Measurements from ENCODE around the gene ESRRA. TPM values are rescaled to one million over a fixed set of nuclear protein-coding genes. Genes with fewer than 3 reads are reported as not detected.
"Not testable (repeated sequence)": the region's sequence is repeated elsewhere in the genome, so short reads cannot be mapped to it uniquely, and the experiment has no call there.

The ESRRA gene
- total RNA-seq, 1 donor from 2014 or later = 17.4 TPM

GRCh38 chr11:64304316-64305072 lies 830 bp upstream of the ESRRA start:
- ATAC-seq = peak; percentile 67
- DNase-seq (ENCODE audit: low spot score) = peak; percentile 96
- intact Hi-C loops (cut with DNase I) = no loop called here

- intact Hi-C loops (cut with DNase I) = no loop called here
- DNase-seq (ENCODE audit: low spot score) = peak; percentile 86
Measured at GRCh38 chr11:64305691-64306562, 603 bp downstream of the ESRRA start.

DNA sequence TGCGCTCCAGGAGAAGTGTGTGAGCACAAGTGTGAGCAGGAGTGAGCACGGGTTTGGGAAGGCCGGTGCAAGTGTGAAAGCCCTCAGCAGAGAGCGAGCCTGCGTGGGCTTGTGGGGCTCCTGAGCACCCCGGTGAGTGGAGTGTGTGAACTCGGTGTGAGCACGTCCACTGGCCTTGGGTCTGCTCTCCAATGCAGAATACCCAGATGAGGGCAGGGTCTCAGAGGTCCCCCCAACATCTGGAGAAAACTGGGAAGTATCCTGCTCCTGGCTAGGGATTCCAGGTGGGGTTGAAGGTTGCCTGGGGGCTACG lies 1.2 kb downstream of the ESRRA start:
- DNase-seq (ENCODE audit: low spot score) = no peak
- ATAC-seq = no peak
- intact Hi-C loops (cut with DNase I) = no loop called here

More at GRCh38 chr11:64305691-64306562, 603 bp downstream of the ESRRA start:
- ATAC-seq = peak; percentile 0

DNA sequence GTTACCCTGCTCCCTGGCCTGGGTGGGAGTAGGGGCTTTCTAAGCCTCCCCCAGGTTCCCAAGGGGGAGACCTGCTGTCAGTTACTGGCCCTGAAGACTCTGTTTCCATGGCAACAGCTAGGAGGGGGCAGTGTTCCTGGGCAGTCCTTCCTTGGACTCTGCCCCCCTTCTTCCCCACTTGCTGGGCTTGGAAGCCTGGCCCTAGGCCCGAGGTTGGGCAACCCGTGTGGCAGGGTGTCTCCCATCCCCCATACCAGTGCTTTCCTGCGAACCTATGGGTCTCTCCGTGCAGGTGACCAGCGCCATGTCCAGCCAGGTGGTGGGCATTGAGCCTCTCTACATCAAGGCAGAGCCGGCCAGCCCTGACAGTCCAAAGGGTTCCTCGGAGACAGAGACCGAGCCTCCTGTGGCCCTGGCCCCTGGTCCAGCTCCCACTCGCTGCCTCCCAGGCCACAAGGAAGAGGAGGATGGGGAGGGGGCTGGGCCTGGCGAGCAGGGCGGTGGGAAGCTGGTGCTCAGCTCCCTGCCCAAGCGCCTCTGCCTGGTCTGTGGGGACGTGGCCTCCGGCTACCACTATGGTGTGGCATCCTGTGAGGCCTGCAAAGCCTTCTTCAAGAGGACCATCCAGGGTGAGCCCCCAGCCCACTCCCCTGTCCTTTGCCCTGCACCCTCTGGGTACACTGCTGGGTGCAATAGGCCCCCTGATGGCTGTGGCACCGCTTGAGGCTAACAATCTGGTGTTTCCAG lies 1.7 kb downstream of the ESRRA start:
- ATAC-seq = no peak
- no peak for DNase-seq (ENCODE audit: low spot score)
- intact Hi-C loops (cut with DNase I) = no loop called here

GRCh38 chr11:64307795-64308194 lies 2.5 kb downstream of the ESRRA start:
- DNase-seq (ENCODE audit: low spot score); intact Hi-C loops (cut with DNase I); ATAC-seq: not testable (repeated sequence)

DNA sequence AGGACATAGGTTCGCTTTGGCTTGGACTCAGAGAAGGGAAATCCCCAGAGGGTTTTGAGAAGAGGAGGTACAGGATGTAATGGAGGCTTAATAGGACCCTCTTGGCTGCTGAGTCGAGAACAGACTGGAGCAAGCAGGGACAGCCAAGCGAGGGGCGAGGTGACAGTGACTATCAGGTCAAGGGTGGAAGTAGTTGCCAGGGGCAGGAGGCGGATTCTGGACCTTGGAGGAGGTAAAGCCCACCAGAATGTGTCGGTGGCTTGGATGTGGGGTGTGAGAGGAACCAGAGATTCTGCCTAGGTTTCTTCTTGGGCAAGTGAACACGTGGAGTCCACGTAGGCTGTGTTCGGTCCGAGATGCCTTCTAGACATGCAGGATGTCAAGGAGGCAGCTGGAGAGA lies 7.6 kb downstream of the ESRRA start:
- intact Hi-C loops (cut with DNase I) = no loop called here
- no peak for ATAC-seq
- no peak for DNase-seq (ENCODE audit: low spot score)

DNA sequence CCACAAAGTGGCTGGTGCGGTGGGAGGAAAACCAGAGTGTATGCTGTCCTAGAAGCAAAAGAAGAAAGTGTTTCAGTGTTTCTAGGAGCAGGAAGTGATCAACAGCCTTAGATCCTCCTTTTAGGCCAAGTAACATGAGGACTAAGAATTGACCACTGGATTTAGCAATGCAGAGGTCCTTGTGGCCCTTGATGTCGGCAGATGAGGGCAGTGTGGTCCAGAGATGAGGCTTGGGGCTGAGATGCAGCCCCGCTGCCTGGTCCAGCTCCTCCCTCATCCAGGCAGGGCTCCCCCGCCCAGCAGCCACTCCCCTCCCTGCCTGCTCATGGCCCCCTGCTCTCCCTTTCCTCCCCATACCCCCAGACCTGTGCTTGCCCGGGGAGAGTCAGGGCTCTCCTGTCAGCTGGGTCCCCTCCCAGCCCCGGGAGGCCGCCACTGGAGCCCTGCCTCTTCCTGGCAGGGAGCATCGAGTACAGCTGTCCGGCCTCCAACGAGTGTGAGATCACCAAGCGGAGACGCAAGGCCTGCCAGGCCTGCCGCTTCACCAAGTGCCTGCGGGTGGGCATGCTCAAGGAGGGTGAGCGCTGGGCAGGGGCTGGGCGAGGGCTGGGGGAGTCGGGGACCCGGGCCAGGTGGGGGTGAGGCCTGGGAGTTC lies 8.3 kb downstream of the ESRRA start:
- ATAC-seq (no peak), DNase-seq (ENCODE audit: low spot score) (no peak)
- intact Hi-C loops (cut with DNase I) = no loop called here

DNA sequence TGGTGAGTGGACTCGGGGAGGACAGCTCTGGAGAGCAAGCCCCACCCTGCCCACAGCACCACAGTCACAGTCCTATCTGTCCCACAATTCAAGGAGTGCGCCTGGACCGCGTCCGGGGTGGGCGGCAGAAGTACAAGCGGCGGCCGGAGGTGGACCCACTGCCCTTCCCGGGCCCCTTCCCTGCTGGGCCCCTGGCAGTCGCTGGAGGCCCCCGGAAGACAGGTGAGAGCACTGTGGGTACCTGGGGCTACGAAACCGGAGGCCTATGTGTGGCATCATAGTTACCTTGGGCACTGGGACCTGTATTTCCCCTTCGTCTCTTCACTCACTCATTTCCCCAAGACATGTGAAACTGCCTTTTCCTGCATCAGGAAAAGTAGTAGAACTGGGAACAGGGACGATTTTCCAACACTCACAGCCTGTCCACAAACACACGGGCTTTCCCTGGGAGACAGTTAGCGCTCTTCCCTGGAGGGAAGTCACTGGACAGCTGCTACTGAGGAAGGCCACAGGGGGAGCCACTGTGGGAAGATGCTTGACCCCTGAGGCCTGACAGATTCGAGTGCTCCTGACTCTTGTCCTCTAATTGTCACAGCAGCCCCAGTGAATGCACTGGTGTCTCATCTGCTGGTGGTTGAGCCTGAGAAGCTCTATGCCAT lies 9.0 kb downstream of the ESRRA start:
- intact Hi-C loops (cut with DNase I) = no loop called here
- ATAC-seq = no peak
- no peak for DNase-seq (ENCODE audit: low spot score)

GRCh38 chr11:64314805-64315561 lies 9.7 kb downstream of the ESRRA start:
- DNase-seq (ENCODE audit: low spot score) (no peak), ATAC-seq (no peak)
- intact Hi-C loops (cut with DNase I) = no loop called here

GRCh38 chr11:64315667-64316526 lies 10.6 kb downstream of the ESRRA start:
- ATAC-seq; DNase-seq (ENCODE audit: low spot score); intact Hi-C loops (cut with DNase I): not testable (repeated sequence)

DNA sequence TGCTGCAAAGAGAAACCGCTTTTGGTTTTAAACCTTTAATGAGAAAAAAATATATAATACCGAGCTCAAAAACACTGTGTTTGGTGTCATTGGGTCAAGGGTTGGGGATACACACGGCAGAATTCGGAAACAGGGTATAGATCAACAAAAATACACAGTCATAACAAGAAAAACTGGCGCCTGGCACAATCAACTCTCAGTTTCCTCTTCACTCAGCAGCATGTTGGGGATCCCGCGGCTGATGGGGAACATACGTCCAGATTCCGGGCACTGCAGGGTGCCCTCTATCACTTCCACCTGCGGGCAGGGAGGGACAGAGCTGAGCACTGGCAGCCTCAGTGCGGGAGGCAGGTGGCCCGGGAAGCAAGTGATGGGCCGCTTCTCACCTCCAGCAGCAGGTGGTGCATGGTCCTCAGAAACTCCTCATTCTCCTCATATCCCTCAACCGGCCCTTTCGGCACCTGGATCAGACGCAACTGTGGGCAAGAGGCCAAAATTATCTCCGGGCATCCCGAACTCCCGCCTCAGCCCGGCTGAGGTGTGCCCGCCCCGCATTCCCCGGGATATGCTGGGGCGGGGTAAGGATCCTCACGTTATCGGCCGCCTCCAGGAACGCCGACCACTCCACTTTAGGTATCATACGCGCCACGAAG lies 11.5 kb downstream of the ESRRA start:
- DNase-seq (ENCODE audit: low spot score) (no peak), ATAC-seq (no peak)
- intact Hi-C loops (cut with DNase I) = no loop called here

DNA sequence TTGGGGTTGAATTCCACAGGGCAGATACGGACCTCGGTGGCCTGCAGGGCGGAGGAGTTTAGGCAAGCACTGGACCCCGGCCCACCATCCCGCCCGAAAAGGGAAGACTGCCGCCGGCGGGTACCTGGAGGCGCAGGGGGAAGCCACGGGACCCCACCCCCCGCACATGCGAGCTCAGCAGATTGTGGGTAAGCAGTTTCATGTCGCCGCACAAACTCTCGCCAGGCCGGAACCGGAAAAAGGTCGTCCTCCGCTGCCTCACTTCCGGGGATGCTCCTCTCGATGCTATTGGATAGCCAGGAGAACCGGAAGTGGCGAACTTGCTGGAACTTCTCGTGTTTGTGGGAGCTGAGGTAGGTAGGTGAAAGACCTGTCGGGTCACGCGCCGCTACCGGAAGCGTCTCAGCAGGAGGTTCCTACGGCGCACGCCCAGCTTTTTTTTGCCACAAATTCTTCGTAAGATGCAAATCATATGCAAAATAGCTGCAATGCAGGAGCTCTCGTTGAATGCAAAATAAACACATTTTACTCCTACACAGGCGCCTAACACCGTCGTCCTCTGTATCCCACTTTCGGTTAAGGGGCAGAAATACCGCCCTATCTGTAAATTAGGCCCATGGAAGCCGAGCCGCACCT lies 12.1 kb downstream of the ESRRA start, which contains the start of gene TRMT112:
Gene TRMT112 (minus strand): TSS at position 235 of the 636 bp plus-strand sequence. CDS start 33 bp downstream, at position 202.
- peak; percentile 93 for ATAC-seq
- DNase-seq (ENCODE audit: low spot score) = peak; percentile 96
- intact Hi-C loops (cut with DNase I) = no loop called here

GRCh38 chr11:64317961-64318765 lies 12.8 kb downstream of the ESRRA start, which contains the start of gene PRDX5:
TSS of gene PRDX5 (plus strand) at chr11:64318121. CDS start at chr11:64318216, 95 bp downstream.
- DNase-seq (ENCODE audit: low spot score) = peak; percentile 97
- intact Hi-C loops (cut with DNase I) = no loop called here
- ATAC-seq = peak; percentile 95

GRCh38 chr11:64318766-64319761 lies 13.7 kb downstream of the ESRRA start:
- intact Hi-C loops (cut with DNase I) = no loop called here
- DNase-seq (ENCODE audit: low spot score) (no peak), ATAC-seq (no peak)
